HCT116 (cell line): Measurements from ENCODE around the gene ZMYND11. TPM values are rescaled to one million over a fixed set of nuclear protein-coding genes. Genes with fewer than 3 reads are reported as not detected.

Source experiments
- ATAC-seq: fragments of 200-7000 bp; cut with Tn5 transposase; 2 replicates; pipeline ENCODE4 v1.9.1; 2020; ENCODE audit warnings: mild to moderate bottlenecking, moderate library complexity
- BruUV-seq: library from RNA; stranded (reverse); fragments of 400-500 nt; replicated peaks from 2 replicates; lab custom pipeline; 2021; lab: Mats Ljungman, UMichigan
- CTCF ChIA-PET: fragments of 300-600 bp; sonication (Branson Sonifier 250); formaldehyde crosslinking; loops from one replicate; lab custom pipeline; 2021; ENCODE audit warnings: antibody characterized with exemption; lab: Charles Lee
- POLR2A ChIA-PET: fragments of 300-600, 350-600 bp; sonication (Branson Sonifier 250); formaldehyde crosslinking; loops from one replicate; lab custom pipeline; 2021; ENCODE audit warnings: antibody characterized with exemption; lab: Charles Lee
- RAD21 ChIA-PET, 2 experiments: fragments of 300-600 bp; sonication (Branson Sonifier 250); formaldehyde crosslinking; loops; one replicate each; lab custom pipeline; 2023; ENCODE audit warnings: low total read pairs in 2 of 2; ENCODE audit not compliant: uncharacterized antibody in 2 of 2, unreplicated experiment in 2 of 2, low non-redundant PET in 1 of 2; lab: Charles Lee
- DNase-seq: peaks from one replicate; pipeline ENCODE4 v3.0.0-alpha.2; 2010; ENCODE audit warnings: low read depth, low spot score
- H2AFZ ChIP-seq: fragments of 200-600 bp; shearing (Covaris generic), sonication (generic); 2 replicates; pipeline ENCODE4 v1.6.1; 2017; ENCODE audit warnings: low read depth, mixed run types, mixed read lengths, antibody characterized with exemption, low read length; ENCODE audit not compliant: poor library complexity, severe bottlenecking
- H3K27ac ChIP-seq: 2 replicates; pipeline ENCODE4 v1.5.1; 2012; ENCODE audit warnings: low read depth, low read length
- H3K27me3 ChIP-seq: fragments of 200-600 bp; sonication (generic); 2 replicates; pipeline ENCODE4 v1.6.1; 2016; ENCODE audit warnings: mixed run types, low read length, mixed read lengths; ENCODE audit not compliant: insufficient read depth
- H3K36me3 ChIP-seq, 2 experiments: fragments of 200-500 bp in 1 of 2; fragments of 200-600 bp in 1 of 2; sonication (Bioruptor generic) in 1 of 2; sonication (generic) in 1 of 2; 2 replicates each; pipeline versions ENCODE4 v1.5.1 to v1.6.1; 2014 to 2016; ENCODE audit warnings: low read length in 2 of 2, inconsistent platforms in 1 of 2, mixed read lengths in 1 of 2, mixed run types in 1 of 2; ENCODE audit not compliant: insufficient read depth in 2 of 2, control insufficient read depth in 1 of 2
- H3K4me1 ChIP-seq, 2 experiments: fragments of 200-600 bp in 1 of 2; sonication (generic) in 1 of 2; 2 replicates each; pipeline versions ENCODE4 v1.5.1 to v1.6.1; 2012 to 2017; ENCODE audit warnings: low read length in 2 of 2, inconsistent platforms in 1 of 2, mild to moderate bottlenecking in 1 of 2, mixed read lengths in 1 of 2, mixed run types in 1 of 2, moderate library complexity in 1 of 2; ENCODE audit not compliant: insufficient read depth in 2 of 2, control insufficient read depth in 1 of 2
- H3K4me2 ChIP-seq: fragments of 200-600 bp; sonication (generic); 2 replicates; pipeline ENCODE4 v1.6.1; 2017; ENCODE audit warnings: mixed run types, low read length, mixed read lengths
- H3K4me3 ChIP-seq, 2 experiments: fragments of 200-600 bp in 1 of 2; sonication (generic) in 1 of 2; replicated peaks in 1 of 2; 2 replicates each; pipeline ENCODE4 v1.5.1; 2011 to 2016; ENCODE audit warnings: low read length in 2 of 2, control low read depth in 1 of 2, low read depth in 1 of 2, mild to moderate bottlenecking in 1 of 2, mixed read lengths in 1 of 2, mixed run types in 1 of 2
- H3K79me2 ChIP-seq: fragments of 200-600 bp; sonication (generic); 2 replicates; pipeline ENCODE4 v1.6.1; 2017; ENCODE audit warnings: mild to moderate bottlenecking, mixed run types, low read length, moderate library complexity, mixed read lengths; ENCODE audit not compliant: insufficient read depth
- H3K9ac ChIP-seq: fragments of 200-600 bp; sonication (generic); 2 replicates; pipeline ENCODE4 v1.6.1; 2016; ENCODE audit warnings: low read length, mixed read lengths
- H3K9me2 ChIP-seq: fragments of 200-600 bp; sonication (generic), shearing (Covaris generic); 2 replicates; pipeline ENCODE4 v1.6.1; 2017; ENCODE audit warnings: mixed run types, mild to moderate bottlenecking, moderate library complexity; ENCODE audit not compliant: insufficient read depth
- H3K9me3 ChIP-seq, 2 experiments: fragments of 200-500 bp in 1 of 2; fragments of 200-600 bp in 1 of 2; sonication (Bioruptor generic) in 1 of 2; sonication (generic) in 1 of 2; 2 replicates each; pipeline ENCODE4 v1.6.1; 2014 to 2017; ENCODE audit warnings: low read length in 2 of 2, mixed read lengths in 2 of 2, inconsistent platforms in 1 of 2, low read depth in 1 of 2, mild to moderate bottlenecking in 1 of 2, mixed run types in 1 of 2, moderate library complexity in 1 of 2; ENCODE audit not compliant: control insufficient read depth in 1 of 2, insufficient read depth in 1 of 2
- H4K20me1 ChIP-seq: fragments of 200-600 bp; sonication (generic), shearing (Covaris generic); 2 replicates; pipeline ENCODE4 v1.6.1; 2017; ENCODE audit warnings: mixed run types, mild to moderate bottlenecking, moderate library complexity; ENCODE audit not compliant: insufficient read depth
- EZH2 ChIP-seq: fragments of 200-600 bp; sonication (generic); IDR thresholded peaks from 2 replicates; pipeline ENCODE4 v1.6.1; 2017; ENCODE audit warnings: antibody characterized with exemption, mixed run types
- SRF ChIP-seq: IDR thresholded peaks from 2 replicates; pipeline ENCODE4 v1.6.1; 2012; ENCODE audit warnings: low read depth
- YY1 ChIP-seq: IDR thresholded peaks from 2 replicates; pipeline ENCODE4 v1.6.1; 2011; ENCODE audit warnings: low read length, low read depth, moderate library complexity, mild to moderate bottlenecking; ENCODE audit not compliant: insufficient replicate concordance; ENCODE audit errors: extremely low read depth
- ZNF274 ChIP-seq: fragments of 200-500 bp; sonication (Bioruptor generic); IDR thresholded peaks from 2 replicates; pipeline ENCODE4 v1.6.1; 2014; ENCODE audit warnings: mild to moderate bottlenecking, low read depth, low read length, inconsistent platforms
- intact Hi-C: fragments of 100-400 bp; cut with micrococcal nuclease; formaldehyde crosslinking; loops from 2 replicates; pipeline ENCODE4 v1.10.0; 2022
- total RNA-seq: library from RNA; stranded (reverse); gene quantifications from one replicate; pipeline ENCODE4 v1.2.1, GENCODE V29; 2021; ENCODE audit not compliant: unreplicated experiment
- TF ChIP-seq, protein P1 (sequence below): IDR thresholded peaks from 2 replicates; pipeline ENCODE4 v1.6.1; 2012
- TF ChIP-seq, protein P2 (sequence below), 3 experiments: fragments of 200-600 bp in 1 of 3; sonication (generic) in 1 of 3; IDR thresholded peaks in 2 of 3; conservative IDR thresholded peaks in 1 of 3; 2 replicates each; pipeline ENCODE4 v1.5.1; 2012 to 2017; ENCODE audit warnings: low read depth in 2 of 3, low read length in 2 of 3, antibody characterized with exemption in 1 of 3, borderline replicate concordance in 1 of 3, control low read depth in 1 of 3, mild to moderate bottlenecking in 1 of 3, mixed read lengths in 1 of 3, mixed run types in 1 of 3, moderate library complexity in 1 of 3; ENCODE audit not compliant: insufficient read depth in 1 of 3
- TF ChIP-seq, protein P3 (sequence below): IDR thresholded peaks from 2 replicates; pipeline ENCODE4 v1.6.1; 2012; ENCODE audit warnings: low read depth

The ZMYND11 gene
- total RNA-seq, 1 experiment from 2014 or later = 28.3 TPM

DNA sequence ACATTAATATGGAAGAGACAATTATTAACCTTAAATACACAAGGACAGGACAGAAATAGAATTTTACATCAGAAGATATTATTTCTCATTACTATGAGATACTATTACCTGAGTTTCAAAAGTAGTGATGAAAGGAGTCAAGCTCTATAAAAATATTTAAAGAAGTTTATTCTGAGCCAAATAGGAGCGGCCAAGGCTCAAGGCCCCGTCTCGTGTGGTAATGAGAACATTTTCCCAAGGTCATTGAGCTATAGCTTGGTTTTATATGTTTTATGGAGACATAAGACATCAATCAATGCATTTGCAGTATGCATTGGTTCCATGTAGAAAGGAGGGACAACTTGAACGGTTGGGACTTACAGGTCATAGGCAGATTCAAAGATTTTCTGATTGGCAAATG lies 29.4 kb upstream of the ZMYND11 start:
- intact Hi-C loops = no loop called here
- H3K36me3 ChIP-seq = no peaks in the 10 kb centered on the region
- H4K20me1 ChIP-seq = no peaks in the 10 kb centered on the region
- H3K4me1 ChIP-seq = no peaks in the 10 kb centered on the region
- H2AFZ ChIP-seq = no peak overlapping the region
- CTCF ChIA-PET = no interaction called here
- POLR2A ChIA-PET = no interaction called here
- H3K9ac ChIP-seq = no peak overlapping the region
- H3K27me3 ChIP-seq = no peaks in the 10 kb centered on the region
- no peak overlapping the region for H3K4me2 ChIP-seq
- ATAC-seq (no peak), DNase-seq (no peak)
- H3K27ac ChIP-seq = no peak overlapping the region
- no peaks in the 10 kb centered on the region for H3K9me2 ChIP-seq
- H3K9me3 ChIP-seq = no peaks in the 10 kb centered on the region
- no peak overlapping the region for H3K4me3 ChIP-seq
- H3K79me2 ChIP-seq = no peaks in the 10 kb centered on the region
- no TSS peak for BruUV-seq
- TF ChIP-seq YY1 (no peak), EZH2 (no peak)
- TF ChIP-seq, protein P1, sequence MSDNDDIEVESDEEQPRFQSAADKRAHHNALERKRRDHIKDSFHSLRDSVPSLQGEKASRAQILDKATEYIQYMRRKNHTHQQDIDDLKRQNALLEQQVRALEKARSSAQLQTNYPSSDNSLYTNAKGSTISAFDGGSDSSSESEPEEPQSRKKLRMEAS = no peak
- TF ChIP-seq, protein P2, sequence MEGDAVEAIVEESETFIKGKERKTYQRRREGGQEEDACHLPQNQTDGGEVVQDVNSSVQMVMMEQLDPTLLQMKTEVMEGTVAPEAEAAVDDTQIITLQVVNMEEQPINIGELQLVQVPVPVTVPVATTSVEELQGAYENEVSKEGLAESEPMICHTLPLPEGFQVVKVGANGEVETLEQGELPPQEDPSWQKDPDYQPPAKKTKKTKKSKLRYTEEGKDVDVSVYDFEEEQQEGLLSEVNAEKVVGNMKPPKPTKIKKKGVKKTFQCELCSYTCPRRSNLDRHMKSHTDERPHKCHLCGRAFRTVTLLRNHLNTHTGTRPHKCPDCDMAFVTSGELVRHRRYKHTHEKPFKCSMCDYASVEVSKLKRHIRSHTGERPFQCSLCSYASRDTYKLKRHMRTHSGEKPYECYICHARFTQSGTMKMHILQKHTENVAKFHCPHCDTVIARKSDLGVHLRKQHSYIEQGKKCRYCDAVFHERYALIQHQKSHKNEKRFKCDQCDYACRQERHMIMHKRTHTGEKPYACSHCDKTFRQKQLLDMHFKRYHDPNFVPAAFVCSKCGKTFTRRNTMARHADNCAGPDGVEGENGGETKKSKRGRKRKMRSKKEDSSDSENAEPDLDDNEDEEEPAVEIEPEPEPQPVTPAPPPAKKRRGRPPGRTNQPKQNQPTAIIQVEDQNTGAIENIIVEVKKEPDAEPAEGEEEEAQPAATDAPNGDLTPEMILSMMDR (IDR thresholded peaks at IDR 0.05 in 2 of 3, conservative IDR thresholded peaks at IDR 0.05 in 1 of 3; ENCODE audit: borderline replicate concordance in 1 of 3, insufficient read depth in 1 of 3, low read depth in 2 of 3, low read length in 2 of 3) = no peak
- RAD21 ChIA-PET = no interaction called here

DNA sequence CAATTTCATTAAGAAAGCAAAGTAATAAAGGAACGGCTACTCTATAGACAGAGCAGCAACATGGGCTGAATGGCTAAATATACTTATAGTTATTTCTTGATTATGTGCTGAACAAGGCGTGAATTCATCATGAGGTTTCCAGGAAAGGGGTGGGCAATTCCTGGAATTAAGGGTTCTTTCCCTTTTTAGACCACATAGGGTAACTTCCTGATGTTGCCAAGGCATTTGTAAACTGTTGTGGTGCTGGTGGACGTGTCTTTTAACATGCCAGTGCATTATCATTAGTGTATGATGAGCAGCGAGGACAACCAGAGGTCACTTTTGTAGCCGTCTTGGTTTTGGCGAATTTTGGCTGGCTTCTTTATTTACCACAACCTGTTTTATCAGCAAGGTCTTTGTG lies 28.5 kb upstream of the ZMYND11 start:
- no peaks in the 10 kb centered on the region for H3K27me3 ChIP-seq
- no peak overlapping the region for H3K27ac ChIP-seq
- intact Hi-C loops = no loop called here
- no peaks in the 10 kb centered on the region for H3K4me1 ChIP-seq
- H3K79me2 ChIP-seq = no peaks in the 10 kb centered on the region
- H3K9me2 ChIP-seq = no peaks in the 10 kb centered on the region
- no peaks in the 10 kb centered on the region for H3K36me3 ChIP-seq
- H3K4me2 ChIP-seq = no peak overlapping the region
- no peak overlapping the region for H3K9ac ChIP-seq
- ATAC-seq (no peak), DNase-seq (no peak)
- no peak overlapping the region for H2AFZ ChIP-seq
- ChIA-PET POLR2A (no interaction called here), CTCF (no interaction called here), RAD21 (no interaction called here)
- no peak overlapping the region for H3K4me3 ChIP-seq
- no peaks in the 10 kb centered on the region for H4K20me1 ChIP-seq
- H3K9me3 ChIP-seq = no peaks in the 10 kb centered on the region
- BruUV-seq = no TSS peak
- TF ChIP-seq YY1 (no peak), ZNF274 (no peak), SRF (no peak), EZH2 (no peak)
- TF ChIP-seq, protein P2 (IDR thresholded peaks at IDR 0.05 in 2 of 3, conservative IDR thresholded peaks at IDR 0.05 in 1 of 3; ENCODE audit: borderline replicate concordance in 1 of 3, insufficient read depth in 1 of 3, low read depth in 2 of 3, low read length in 2 of 3) = no peak
- TF ChIP-seq, protein P3, sequence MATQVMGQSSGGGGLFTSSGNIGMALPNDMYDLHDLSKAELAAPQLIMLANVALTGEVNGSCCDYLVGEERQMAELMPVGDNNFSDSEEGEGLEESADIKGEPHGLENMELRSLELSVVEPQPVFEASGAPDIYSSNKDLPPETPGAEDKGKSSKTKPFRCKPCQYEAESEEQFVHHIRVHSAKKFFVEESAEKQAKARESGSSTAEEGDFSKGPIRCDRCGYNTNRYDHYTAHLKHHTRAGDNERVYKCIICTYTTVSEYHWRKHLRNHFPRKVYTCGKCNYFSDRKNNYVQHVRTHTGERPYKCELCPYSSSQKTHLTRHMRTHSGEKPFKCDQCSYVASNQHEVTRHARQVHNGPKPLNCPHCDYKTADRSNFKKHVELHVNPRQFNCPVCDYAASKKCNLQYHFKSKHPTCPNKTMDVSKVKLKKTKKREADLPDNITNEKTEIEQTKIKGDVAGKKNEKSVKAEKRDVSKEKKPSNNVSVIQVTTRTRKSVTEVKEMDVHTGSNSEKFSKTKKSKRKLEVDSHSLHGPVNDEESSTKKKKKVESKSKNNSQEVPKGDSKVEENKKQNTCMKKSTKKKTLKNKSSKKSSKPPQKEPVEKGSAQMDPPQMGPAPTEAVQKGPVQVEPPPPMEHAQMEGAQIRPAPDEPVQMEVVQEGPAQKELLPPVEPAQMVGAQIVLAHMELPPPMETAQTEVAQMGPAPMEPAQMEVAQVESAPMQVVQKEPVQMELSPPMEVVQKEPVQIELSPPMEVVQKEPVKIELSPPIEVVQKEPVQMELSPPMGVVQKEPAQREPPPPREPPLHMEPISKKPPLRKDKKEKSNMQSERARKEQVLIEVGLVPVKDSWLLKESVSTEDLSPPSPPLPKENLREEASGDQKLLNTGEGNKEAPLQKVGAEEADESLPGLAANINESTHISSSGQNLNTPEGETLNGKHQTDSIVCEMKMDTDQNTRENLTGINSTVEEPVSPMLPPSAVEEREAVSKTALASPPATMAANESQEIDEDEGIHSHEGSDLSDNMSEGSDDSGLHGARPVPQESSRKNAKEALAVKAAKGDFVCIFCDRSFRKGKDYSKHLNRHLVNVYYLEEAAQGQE = no peak
